ENCODE data around the gene LY6G6D.

The LY6G6D gene

DNA sequence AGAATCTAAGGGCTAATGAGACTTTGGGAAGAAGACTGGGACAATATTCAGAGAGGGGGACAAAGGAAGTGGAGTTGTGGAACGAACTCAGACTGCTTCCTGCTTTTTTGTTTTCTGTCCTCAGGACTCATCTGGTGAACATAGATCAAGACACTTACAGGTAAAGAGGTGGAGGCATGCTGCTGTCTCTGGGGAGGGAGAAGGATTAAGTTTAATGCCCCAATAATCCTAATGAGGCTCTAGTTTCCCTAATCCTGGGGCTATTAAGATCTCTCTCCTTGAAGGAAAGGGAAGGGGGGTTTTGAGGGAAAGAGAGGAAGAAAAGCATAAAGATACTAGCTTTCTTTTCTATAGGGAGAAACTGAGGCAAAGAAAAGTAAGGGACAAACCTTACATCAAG, 29.3 kb downstream of the LY6G6D start:
- Histone ChIP-seq H3F3A (ENCODE audit: insufficient read depth, low read length) (no peaks in the 10 kb centered on the region), H3K4me3 (ENCODE audit: low read length) (no peak overlapping the region), H3K4me1 (ENCODE audit: low read length) (no peaks in the 10 kb centered on the region), H3K9me2 (replicated peaks; ENCODE audit: insufficient read depth, low read length) (no peaks in the 10 kb centered on the region), H3K9me3 (replicated peaks; ENCODE audit: insufficient read depth, low read length) (no peaks in the 10 kb centered on the region), H3K79me2 (ENCODE audit: low read length) (0 out of 2 replicates have a peak, but pooled peaks cover 5% of the 10 kb centered on the region), H3K36me3 (replicated peaks; ENCODE audit: insufficient read depth, low read length) (no peaks in the 10 kb centered on the region), H4K20me1 (ENCODE audit: insufficient read depth, low read length) (no peaks in the 10 kb centered on the region), H3K27me3 (replicated peaks; ENCODE audit: insufficient read depth, low read length) (no peaks in the 10 kb centered on the region), H3K27ac (ENCODE audit: low read length) (no peak overlapping the region), H3K9ac (ENCODE audit: low read length) (no peak overlapping the region), H2AFZ (ENCODE audit: low read length) (no peak overlapping the region), H3K4me2 (ENCODE audit: low read depth, low read length) (no peak overlapping the region)
- no peak for TF ChIP-seq EZH2phosphoT487 (IDR thresholded peaks at IDR 0.05; ENCODE audit: low read length)
- TF ChIP-seq, protein P1, sequence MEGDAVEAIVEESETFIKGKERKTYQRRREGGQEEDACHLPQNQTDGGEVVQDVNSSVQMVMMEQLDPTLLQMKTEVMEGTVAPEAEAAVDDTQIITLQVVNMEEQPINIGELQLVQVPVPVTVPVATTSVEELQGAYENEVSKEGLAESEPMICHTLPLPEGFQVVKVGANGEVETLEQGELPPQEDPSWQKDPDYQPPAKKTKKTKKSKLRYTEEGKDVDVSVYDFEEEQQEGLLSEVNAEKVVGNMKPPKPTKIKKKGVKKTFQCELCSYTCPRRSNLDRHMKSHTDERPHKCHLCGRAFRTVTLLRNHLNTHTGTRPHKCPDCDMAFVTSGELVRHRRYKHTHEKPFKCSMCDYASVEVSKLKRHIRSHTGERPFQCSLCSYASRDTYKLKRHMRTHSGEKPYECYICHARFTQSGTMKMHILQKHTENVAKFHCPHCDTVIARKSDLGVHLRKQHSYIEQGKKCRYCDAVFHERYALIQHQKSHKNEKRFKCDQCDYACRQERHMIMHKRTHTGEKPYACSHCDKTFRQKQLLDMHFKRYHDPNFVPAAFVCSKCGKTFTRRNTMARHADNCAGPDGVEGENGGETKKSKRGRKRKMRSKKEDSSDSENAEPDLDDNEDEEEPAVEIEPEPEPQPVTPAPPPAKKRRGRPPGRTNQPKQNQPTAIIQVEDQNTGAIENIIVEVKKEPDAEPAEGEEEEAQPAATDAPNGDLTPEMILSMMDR (IDR thresholded peaks at IDR 0.05; ENCODE audit: low read length), result no peak
- TF ChIP-seq EZH2 (optimal IDR thresholded peaks at IDR 0.05; ENCODE audit: low read depth, low read length), result no peak
- no peak for DNase-seq

DNA sequence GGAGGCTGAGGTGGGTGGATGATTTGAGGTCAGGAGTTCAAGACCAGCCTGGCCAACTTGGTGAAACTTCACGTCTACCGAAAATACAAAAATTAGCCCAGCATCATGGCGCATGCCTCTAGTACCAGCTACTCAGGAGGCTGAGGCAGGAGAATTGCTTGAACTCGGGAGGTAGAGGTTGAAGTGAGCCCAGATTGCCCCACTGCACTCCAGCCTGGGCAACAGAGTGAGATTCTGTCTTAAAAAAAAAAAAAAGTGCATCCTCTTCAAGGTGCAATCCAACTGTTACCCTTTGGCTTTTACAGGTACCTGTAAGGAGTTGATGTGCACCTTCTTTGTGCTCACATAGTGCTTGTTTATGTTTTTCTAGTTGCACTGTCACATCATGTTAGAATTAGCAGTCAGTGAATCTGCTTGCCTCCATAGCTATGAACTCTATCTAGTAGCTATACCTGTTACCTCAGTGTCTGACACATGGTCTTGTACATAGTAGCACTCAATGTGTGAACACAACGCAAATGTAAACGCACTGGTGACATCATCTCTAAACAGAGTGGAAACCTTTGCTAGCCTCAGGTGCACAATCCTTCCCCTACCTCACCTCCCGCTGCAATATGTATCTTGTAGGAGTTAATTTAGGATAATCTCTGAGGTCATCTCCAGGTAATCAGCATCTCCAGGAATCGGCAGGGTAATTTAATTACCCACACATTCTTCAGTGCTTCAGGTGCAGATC, 34.3 kb downstream of the LY6G6D start:
- TF ChIP-seq EZH2phosphoT487 (IDR thresholded peaks at IDR 0.05; ENCODE audit: low read length) (no peak), EZH2 (optimal IDR thresholded peaks at IDR 0.05; ENCODE audit: low read depth, low read length) (no peak)
- TF ChIP-seq, protein P1 (IDR thresholded peaks at IDR 0.05; ENCODE audit: low read length), result no peak
- Histone ChIP-seq H3K4me1 (ENCODE audit: low read length) (no peaks in the 10 kb centered on the region), H3K9me2 (replicated peaks; ENCODE audit: insufficient read depth, low read length) (no peaks in the 10 kb centered on the region), H3K4me3 (ENCODE audit: low read length) (no peak overlapping the region), H3K9ac (ENCODE audit: low read length) (no peak overlapping the region), H3K27ac (ENCODE audit: low read length) (no peak overlapping the region), H3K4me2 (ENCODE audit: low read depth, low read length) (no peak overlapping the region), H3K27me3 (replicated peaks; ENCODE audit: insufficient read depth, low read length) (no peaks in the 10 kb centered on the region), H3K9me3 (replicated peaks; ENCODE audit: insufficient read depth, low read length) (no peaks in the 10 kb centered on the region), H3F3A (ENCODE audit: insufficient read depth, low read length) (no peaks in the 10 kb centered on the region), H2AFZ (ENCODE audit: low read length) (no peak overlapping the region), H4K20me1 (ENCODE audit: insufficient read depth, low read length) (no peaks in the 10 kb centered on the region), H3K79me2 (ENCODE audit: low read length) (no peaks in the 10 kb centered on the region), H3K36me3 (replicated peaks; ENCODE audit: insufficient read depth, low read length) (no peaks in the 10 kb centered on the region)
- no peak for DNase-seq

DNA sequence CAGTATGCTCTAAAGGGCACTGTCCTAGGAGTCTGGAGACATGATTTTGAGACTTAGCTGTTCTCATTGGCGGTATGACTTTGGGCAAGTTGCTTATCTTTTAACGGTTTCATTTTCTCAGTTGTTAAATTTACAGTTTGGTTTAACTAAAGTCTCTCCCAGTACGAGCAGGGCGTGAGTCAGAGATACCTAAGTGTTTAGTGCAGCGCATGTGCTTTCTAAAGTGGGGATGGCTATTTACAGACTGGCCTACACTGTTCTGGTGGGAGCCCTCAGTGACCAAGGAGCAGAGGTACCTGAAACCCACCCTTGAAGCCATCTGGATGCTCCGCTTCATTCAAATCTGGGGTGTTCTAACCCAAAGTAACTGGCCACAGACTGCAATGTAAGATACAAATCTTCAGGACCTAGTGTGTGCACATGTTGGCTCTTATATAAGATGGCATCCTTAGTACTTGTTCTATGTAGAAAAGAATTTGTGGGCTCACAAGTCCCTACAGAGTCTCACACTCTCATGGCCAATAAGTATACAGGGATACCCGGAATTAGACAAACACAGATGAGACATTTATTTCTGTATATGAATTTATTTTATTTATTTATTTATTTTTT, 35.4 kb downstream of the LY6G6D start:
- no peaks in the 10 kb centered on the region for H3K4me1 ChIP-seq (ENCODE audit: low read length)
- no peaks in the 10 kb centered on the region for H3K36me3 ChIP-seq (replicated peaks; ENCODE audit: insufficient read depth, low read length)
- no peak overlapping the region for H3K27ac ChIP-seq (ENCODE audit: low read length)
- no peak for TF ChIP-seq EZH2phosphoT487 (IDR thresholded peaks at IDR 0.05; ENCODE audit: low read length)
- TF ChIP-seq EZH2 (optimal IDR thresholded peaks at IDR 0.05; ENCODE audit: low read depth, low read length), result no peak
- TF ChIP-seq, protein P1 (IDR thresholded peaks at IDR 0.05; ENCODE audit: low read length), result no peak
- no peak for DNase-seq
- H3K9ac ChIP-seq (ENCODE audit: low read length), result no peak overlapping the region
- H3K4me3 ChIP-seq (ENCODE audit: low read length), result no peak overlapping the region
- no peaks in the 10 kb centered on the region for H3F3A ChIP-seq (ENCODE audit: insufficient read depth, low read length)
- no peak overlapping the region for H2AFZ ChIP-seq (ENCODE audit: low read length)
- H3K9me3 ChIP-seq (replicated peaks; ENCODE audit: insufficient read depth, low read length), result no peaks in the 10 kb centered on the region
- no peaks in the 10 kb centered on the region for H3K79me2 ChIP-seq (ENCODE audit: low read length)
- H3K27me3 ChIP-seq (replicated peaks; ENCODE audit: insufficient read depth, low read length), result no peaks in the 10 kb centered on the region
- H3K9me2 ChIP-seq (replicated peaks; ENCODE audit: insufficient read depth, low read length), result no peaks in the 10 kb centered on the region
- no peaks in the 10 kb centered on the region for H4K20me1 ChIP-seq (ENCODE audit: insufficient read depth, low read length)
- H3K4me2 ChIP-seq (ENCODE audit: low read depth, low read length), result no peak overlapping the region
